GM23338 (cell line): Measurements from ENCODE around the gene SUPV3L1. TPM values are rescaled to one million over a fixed set of nuclear protein-coding genes. Genes with fewer than 3 reads are reported as not detected.

Experiments used
- ATAC-seq: fragments of 200-7000 bp; cut with Tn5 transposase; 3 replicates; pipeline ENCODE4 v1.9.1; 2020
- DNase-seq: peaks from one replicate; pipeline ENCODE4 v3.0.0-alpha.2; 2015; ENCODE audit warnings: low spot score
- H2AFZ ChIP-seq: fragments of 200-600 bp; sonication (generic); 2 replicates; pipeline ENCODE4 v1.8.0; 2016; ENCODE audit warnings: antibody characterized with exemption, mild to moderate bottlenecking, moderate library complexity
- H3F3A ChIP-seq: fragments of 200-600 bp; sonication (generic); replicated peaks from 2 replicates; pipeline ENCODE4 v1.8.0; 2017; ENCODE audit warnings: antibody characterized with exemption, mixed run types, low read depth
- H3K27ac ChIP-seq: fragments of 200-600 bp; sonication (generic); 2 replicates; pipeline ENCODE4 v1.6.1; 2016; ENCODE audit warnings: low read depth
- H3K27me3 ChIP-seq: fragments of 200-600 bp; sonication (generic); 2 replicates; pipeline ENCODE4 v1.8.0; 2016; ENCODE audit warnings: mild to moderate bottlenecking, mixed run types, moderate library complexity; ENCODE audit not compliant: insufficient read depth
- H3K36me3 ChIP-seq: fragments of 200-600 bp; sonication (generic); 2 replicates; pipeline ENCODE4 v1.8.0; 2016; ENCODE audit warnings: mild to moderate bottlenecking; ENCODE audit not compliant: insufficient read depth
- H3K4me1 ChIP-seq: fragments of 200-600 bp; sonication (generic); 2 replicates; pipeline ENCODE4 v1.8.0; 2016; ENCODE audit warnings: mild to moderate bottlenecking, moderate library complexity; ENCODE audit not compliant: insufficient read depth
- H3K4me2 ChIP-seq: fragments of 200-600 bp; sonication (generic); 2 replicates; pipeline ENCODE4 v1.7.1; 2017; ENCODE audit warnings: mixed run types
- H3K4me3 ChIP-seq: fragments of 200-600 bp; sonication (generic); 2 replicates; pipeline ENCODE4 v1.6.1; 2016; ENCODE audit warnings: mixed run types
- H3K79me2 ChIP-seq: fragments of 200-600 bp; sonication (generic); replicated peaks from 2 replicates; pipeline ENCODE4 v1.8.0; 2017; ENCODE audit warnings: mild to moderate bottlenecking; ENCODE audit not compliant: insufficient read depth
- H3K9me2 ChIP-seq: fragments of 200-600 bp; sonication (generic); 2 replicates; pipeline ENCODE4 v1.8.0; 2017; ENCODE audit not compliant: insufficient read depth
- H4K20me1 ChIP-seq: fragments of 200-600 bp; sonication (generic); replicated peaks from 2 replicates; pipeline ENCODE4 v1.8.0; 2017; ENCODE audit warnings: mild to moderate bottlenecking; ENCODE audit not compliant: insufficient read depth
- H3K27ac Mint-ChIP-seq: 2 replicates; pipeline ENCODE4 v1.8.0; 2020; ENCODE audit warnings: inconsistent platforms, mild to moderate bottlenecking, moderate library complexity, mixed read lengths
- H3K27me3 Mint-ChIP-seq: 3 replicates; pipeline ENCODE4 v1.8.0; 2022; ENCODE audit warnings: low read depth, mild to moderate bottlenecking, moderate library complexity, mixed read lengths, inconsistent platforms; ENCODE audit not compliant: insufficient read depth, poor library complexity
- H3K36me3 Mint-ChIP-seq: 3 replicates; pipeline ENCODE4 v1.8.0; 2021; ENCODE audit warnings: low read depth, mild to moderate bottlenecking, inconsistent platforms, moderate library complexity, mixed read lengths
- H3K4me1 Mint-ChIP-seq: 3 replicates; pipeline ENCODE4 v1.8.0; 2020; ENCODE audit warnings: mild to moderate bottlenecking, inconsistent platforms, mixed read lengths
- H3K4me3 Mint-ChIP-seq: 3 replicates; pipeline ENCODE4 v1.8.0; 2021; ENCODE audit warnings: moderate library complexity, mild to moderate bottlenecking, inconsistent platforms, mixed read lengths
- H3K9me3 Mint-ChIP-seq: 3 replicates; pipeline ENCODE4 v1.8.0; 2020; ENCODE audit warnings: moderate library complexity, mild to moderate bottlenecking, inconsistent platforms, mixed read lengths
- CREB1 ChIP-seq: fragments of 250-450 bp; sonication (Bioruptor Pico); IDR thresholded peaks from 2 replicates; pipeline ENCODE4 v1.5.0; 2020; ENCODE audit warnings: low read depth, mild to moderate bottlenecking, moderate library complexity
- EZH2 ChIP-seq: fragments of 200-600 bp; sonication (generic); IDR thresholded peaks from one replicate; pipeline ENCODE4 v1.8.0; 2017; ENCODE audit warnings: antibody characterized with exemption, mild to moderate bottlenecking, low read depth; ENCODE audit not compliant: unreplicated experiment
- EZH2phosphoT487 ChIP-seq: fragments of 200-600 bp; sonication (generic); IDR thresholded peaks from one replicate; pipeline ENCODE4 v1.8.1; 2018; ENCODE audit warnings: antibody characterized with exemption; ENCODE audit not compliant: unreplicated experiment
- JUNB ChIP-seq: IDR thresholded peaks from one replicate; pipeline ENCODE4 v1.6.1; 2016; ENCODE audit warnings: antibody characterized with exemption; ENCODE audit not compliant: unreplicated experiment
- POLR2AphosphoS5 ChIP-seq: IDR thresholded peaks from 2 replicates; pipeline ENCODE4 v1.6.1; 2016; ENCODE audit warnings: antibody characterized with exemption, low read depth
- STAT1 ChIP-seq: IDR thresholded peaks from one replicate; pipeline ENCODE4 v1.6.1; 2016; ENCODE audit warnings: antibody characterized with exemption; ENCODE audit not compliant: unreplicated experiment
- ZNF114 ChIP-seq: fragments of 250-450 bp; sonication (Bioruptor Pico); IDR thresholded peaks from 2 replicates; pipeline ENCODE4 v1.5.0; 2020; ENCODE audit warnings: mild to moderate bottlenecking, moderate library complexity
- ZNF462 ChIP-seq: fragments of 250-450 bp; sonication (Bioruptor Pico); IDR thresholded peaks from 2 replicates; pipeline ENCODE4 v1.5.0; 2020; ENCODE audit warnings: mild to moderate bottlenecking, moderate library complexity
- polyA plus RNA-seq: library from polyadenylated mRNA; unstranded; fragments of >200 nt; fragmentation: Nextera tagmentation; extraction: Ambion mirVana; gene quantifications from 2 replicates; pipeline ENCODE4 v1.2.1, GENCODE V29; 2016
- total RNA-seq: library from RNA; depleted of rRNA; stranded (reverse); fragments of >200 nt; shearing (Covaris generic); gene quantifications from 2 replicates; pipeline ENCODE4 v1.2.3, GENCODE V29; 2014
- TF ChIP-seq, protein P1 (sequence below): IDR thresholded peaks from 2 replicates; pipeline ENCODE4 v1.6.1; 2016; ENCODE audit warnings: antibody characterized with exemption
- TF ChIP-seq, protein P2 (sequence below): IDR thresholded peaks from one replicate; pipeline ENCODE4 v1.6.1; 2018; ENCODE audit warnings: antibody characterized with exemption; ENCODE audit not compliant: unreplicated experiment

Gene SUPV3L1
- total and polyA plus RNA-seq, 2 experiments from 2014 or later, result 29.9 to 45.2 TPM

GRCh38 chr10:69142983-69143382 is 37.1 kb upstream of the SUPV3L1 start:
- Histone ChIP-seq H3K27ac (no peak overlapping the region), H3K4me2 (no peak overlapping the region), H2AFZ (no peak overlapping the region), H3K4me3 (no peak overlapping the region), H3K36me3 (no peaks in the 10 kb centered on the region), H3K4me1 (no peaks in the 10 kb centered on the region), H3K27me3 (no peaks in the 10 kb centered on the region), H3F3A (no peaks in the 10 kb centered on the region), H4K20me1 (peaks cover 21% of the 10 kb centered on the region), H3K9me2 (no peaks in the 10 kb centered on the region), H3K79me2 (peaks cover 59% of the 10 kb centered on the region)
- no peaks in the 10 kb centered on the region for H3K4me1 Mint-ChIP-seq
- no peak overlapping the region for H3K27ac Mint-ChIP-seq
- H3K4me3 Mint-ChIP-seq, result no peak overlapping the region
- H3K36me3 Mint-ChIP-seq, result no peaks in the 10 kb centered on the region; the same call in 2 of the 3 replicates
- H3K27me3 Mint-ChIP-seq, result no peaks in the 10 kb centered on the region
- ATAC-seq, result no peak
- no peaks in the 10 kb centered on the region for H3K9me3 Mint-ChIP-seq
- no peak for DNase-seq
- no peak for TF ChIP-seq EZH2phosphoT487
- no peak for TF ChIP-seq EZH2
- no peak for TF ChIP-seq CREB1 (CRISPR knock-in tag)
- TF ChIP-seq, protein P1, sequence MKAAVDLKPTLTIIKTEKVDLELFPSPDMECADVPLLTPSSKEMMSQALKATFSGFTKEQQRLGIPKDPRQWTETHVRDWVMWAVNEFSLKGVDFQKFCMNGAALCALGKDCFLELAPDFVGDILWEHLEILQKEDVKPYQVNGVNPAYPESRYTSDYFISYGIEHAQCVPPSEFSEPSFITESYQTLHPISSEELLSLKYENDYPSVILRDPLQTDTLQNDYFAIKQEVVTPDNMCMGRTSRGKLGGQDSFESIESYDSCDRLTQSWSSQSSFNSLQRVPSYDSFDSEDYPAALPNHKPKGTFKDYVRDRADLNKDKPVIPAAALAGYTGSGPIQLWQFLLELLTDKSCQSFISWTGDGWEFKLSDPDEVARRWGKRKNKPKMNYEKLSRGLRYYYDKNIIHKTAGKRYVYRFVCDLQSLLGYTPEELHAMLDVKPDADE, result no peak
- no peak for TF ChIP-seq ZNF114 (CRISPR knock-in tag)
- TF ChIP-seq, protein P2, sequence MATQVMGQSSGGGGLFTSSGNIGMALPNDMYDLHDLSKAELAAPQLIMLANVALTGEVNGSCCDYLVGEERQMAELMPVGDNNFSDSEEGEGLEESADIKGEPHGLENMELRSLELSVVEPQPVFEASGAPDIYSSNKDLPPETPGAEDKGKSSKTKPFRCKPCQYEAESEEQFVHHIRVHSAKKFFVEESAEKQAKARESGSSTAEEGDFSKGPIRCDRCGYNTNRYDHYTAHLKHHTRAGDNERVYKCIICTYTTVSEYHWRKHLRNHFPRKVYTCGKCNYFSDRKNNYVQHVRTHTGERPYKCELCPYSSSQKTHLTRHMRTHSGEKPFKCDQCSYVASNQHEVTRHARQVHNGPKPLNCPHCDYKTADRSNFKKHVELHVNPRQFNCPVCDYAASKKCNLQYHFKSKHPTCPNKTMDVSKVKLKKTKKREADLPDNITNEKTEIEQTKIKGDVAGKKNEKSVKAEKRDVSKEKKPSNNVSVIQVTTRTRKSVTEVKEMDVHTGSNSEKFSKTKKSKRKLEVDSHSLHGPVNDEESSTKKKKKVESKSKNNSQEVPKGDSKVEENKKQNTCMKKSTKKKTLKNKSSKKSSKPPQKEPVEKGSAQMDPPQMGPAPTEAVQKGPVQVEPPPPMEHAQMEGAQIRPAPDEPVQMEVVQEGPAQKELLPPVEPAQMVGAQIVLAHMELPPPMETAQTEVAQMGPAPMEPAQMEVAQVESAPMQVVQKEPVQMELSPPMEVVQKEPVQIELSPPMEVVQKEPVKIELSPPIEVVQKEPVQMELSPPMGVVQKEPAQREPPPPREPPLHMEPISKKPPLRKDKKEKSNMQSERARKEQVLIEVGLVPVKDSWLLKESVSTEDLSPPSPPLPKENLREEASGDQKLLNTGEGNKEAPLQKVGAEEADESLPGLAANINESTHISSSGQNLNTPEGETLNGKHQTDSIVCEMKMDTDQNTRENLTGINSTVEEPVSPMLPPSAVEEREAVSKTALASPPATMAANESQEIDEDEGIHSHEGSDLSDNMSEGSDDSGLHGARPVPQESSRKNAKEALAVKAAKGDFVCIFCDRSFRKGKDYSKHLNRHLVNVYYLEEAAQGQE, result no peak

GRCh38 chr10:69145329-69145728 is 34.7 kb upstream of the SUPV3L1 start:
- H3K4me2 ChIP-seq, result no peak overlapping the region
- Mint-ChIP-seq H3K27ac (no peak overlapping the region), H3K4me3 (no peak overlapping the region), H3K27me3 (no peaks in the 10 kb centered on the region), H3K4me1 (no peaks in the 10 kb centered on the region), H3K36me3 (no peaks in the 10 kb centered on the region), H3K9me3 (no peaks in the 10 kb centered on the region)
- H3K36me3 ChIP-seq, result no peaks in the 10 kb centered on the region
- H3K9me2 ChIP-seq, result no peaks in the 10 kb centered on the region
- H3K4me1 ChIP-seq, result no peaks in the 10 kb centered on the region
- H3K27ac ChIP-seq, result no peak overlapping the region
- DNase-seq (no peak), ATAC-seq (no peak)
- peaks cover 24% of the 10 kb centered on the region for H4K20me1 ChIP-seq
- no peak overlapping the region for H2AFZ ChIP-seq
- H3F3A ChIP-seq, result no peaks in the 10 kb centered on the region
- peaks cover 69% of the 10 kb centered on the region for H3K79me2 ChIP-seq
- H3K27me3 ChIP-seq, result no peaks in the 10 kb centered on the region
- no peak overlapping the region for H3K4me3 ChIP-seq
- TF ChIP-seq STAT1 (no peak), JUNB (no peak), EZH2phosphoT487 (no peak), POLR2AphosphoS5 (no peak), ZNF462 (CRISPR knock-in tag) (no peak)
- TF ChIP-seq, protein P1, result no peak
